OCI-LY7 (cell line): ENCODE data around the gene TPRG1L. TPM values are rescaled to one million over a fixed set of nuclear protein-coding genes. Genes with fewer than 3 reads are reported as not detected.
A peak's percentile ranks its signal among the peaks of the same experiment; 100 is the strongest.
"Not testable (repeated sequence)": the region's sequence is repeated elsewhere in the genome, so short reads cannot be mapped to it uniquely, and the experiment has no call there.

Experiments used
- Bru-seq: library from RNA; stranded (reverse); fragments of 400-500 nt; gene quantifications from one replicate; lab custom pipeline; 2021; lab: Mats Ljungman, UMichigan
- BruChase-seq, 2 experiments: library from RNA; stranded (reverse); fragments of 400-500 nt; gene quantifications; one replicate each; lab custom pipeline; 2021; lab: Mats Ljungman, UMichigan
- BruUV-seq: library from RNA; stranded (reverse); fragments of 400-500 nt; replicated peaks from 2 replicates; lab custom pipeline; 2021; lab: Mats Ljungman, UMichigan
- CTCF ChIA-PET: fragments of 300-600 bp; sonication (Branson Sonifier 250); formaldehyde crosslinking; loops from one replicate; lab custom pipeline; 2022; ENCODE audit warnings: antibody characterized with exemption; ENCODE audit not compliant: unreplicated experiment; lab: Charles Lee
- POLR2A ChIA-PET: fragments of 300-600 bp; sonication (Branson Sonifier 250); formaldehyde crosslinking; loops from one replicate; lab custom pipeline; 2022; ENCODE audit warnings: antibody characterized with exemption; lab: Charles Lee
- DNase-seq: peaks from one replicate; pipeline ENCODE4 v3.0.0-alpha.2; 2015; ENCODE audit warnings: low spot score
- H2AFZ ChIP-seq: fragments of 200-600 bp; sonication (generic), shearing (Covaris generic); 2 replicates; pipeline ENCODE4 v1.6.1; 2014; ENCODE audit warnings: mild to moderate bottlenecking, antibody characterized with exemption, low read length, moderate library complexity
- H3K27ac ChIP-seq: fragments of 200-600 bp; sonication (generic); 2 replicates; pipeline ENCODE4 v1.5.1; 2014; ENCODE audit warnings: mixed run types, low read depth, mild to moderate bottlenecking, moderate library complexity, low read length, inconsistent platforms; ENCODE audit not compliant: poor library complexity, severe bottlenecking
- H3K36me3 ChIP-seq: fragments of 200-600 bp; sonication (generic); 2 replicates; pipeline ENCODE4 v1.6.1; 2014; ENCODE audit warnings: mild to moderate bottlenecking, antibody characterized with exemption, low read length, moderate library complexity, mixed read lengths; ENCODE audit not compliant: insufficient read depth
- H3K4me1 ChIP-seq: fragments of 200-600 bp; sonication (generic); 2 replicates; pipeline ENCODE4 v1.5.1; 2014; ENCODE audit warnings: mild to moderate bottlenecking, low read length; ENCODE audit not compliant: insufficient read depth, poor library complexity, severe bottlenecking
- H3K4me2 ChIP-seq: fragments of 200-600 bp; sonication (generic); 2 replicates; pipeline ENCODE4 v1.6.1; 2014; ENCODE audit warnings: mild to moderate bottlenecking, low read length
- H3K4me3 ChIP-seq: fragments of 200-600 bp; sonication (generic); 2 replicates; pipeline ENCODE4 v1.5.1; 2014; ENCODE audit warnings: mild to moderate bottlenecking, low read depth, low read length; ENCODE audit not compliant: poor library complexity, severe bottlenecking
- H3K79me2 ChIP-seq: fragments of 200-600 bp; sonication (generic); 2 replicates; pipeline ENCODE4 v1.6.1; 2016; ENCODE audit warnings: low read depth, mild to moderate bottlenecking, low read length, moderate library complexity, mixed read lengths; ENCODE audit not compliant: insufficient read depth
- H3K9me2 ChIP-seq: fragments of 200-600 bp; sonication (generic); 2 replicates; pipeline ENCODE4 v1.6.1; 2016; ENCODE audit warnings: mild to moderate bottlenecking, low read length, mixed read lengths; ENCODE audit not compliant: insufficient read depth
- H3K9me3 ChIP-seq: fragments of 200-600 bp; sonication (generic); 2 replicates; pipeline ENCODE4 v1.6.1; 2014; ENCODE audit warnings: mild to moderate bottlenecking, mixed run types, low read length, mixed read lengths
- H4K20me1 ChIP-seq: fragments of 200-600 bp; sonication (generic); 2 replicates; pipeline ENCODE4 v1.6.1; 2014; ENCODE audit warnings: mild to moderate bottlenecking, antibody characterized with exemption, low read length, moderate library complexity, mixed read lengths; ENCODE audit not compliant: insufficient read depth
- CTCF ChIP-seq: fragments of 200-600 bp; sonication (generic); conservative IDR thresholded peaks from 2 replicates; pipeline ENCODE4 v1.5.1; 2014; ENCODE audit warnings: mild to moderate bottlenecking, antibody characterized with exemption, low read length, moderate library complexity, mixed read lengths
- EZH2phosphoT487 ChIP-seq: fragments of 200-600 bp; sonication (generic); IDR thresholded peaks from 2 replicates; pipeline ENCODE4 v1.6.1; 2018; ENCODE audit warnings: low read depth, borderline replicate concordance, mild to moderate bottlenecking, mixed run types, antibody characterized with exemption, low read length, moderate library complexity, mixed read lengths
- intact Hi-C: fragments of 100-400 bp; cut with micrococcal nuclease; formaldehyde crosslinking; loops from one replicate; pipeline ENCODE4 v1.10.0; 2022; ENCODE audit not compliant: unreplicated experiment
- long read RNA-seq: library from polyadenylated mRNA; stranded (forward); transcript quantifications from one replicate; pipeline ENCODE4 v2.0.0, GENCODE V29; 2022
- total RNA-seq, 2 experiments: library from RNA; depleted of rRNA in 1 of 2; stranded (reverse); fragments of >200 nt in 1 of 2; shearing (Covaris generic) in 1 of 2; gene quantifications; 2 replicates each; pipeline ENCODE4 v1.2.3, GENCODE V29; 2014 to 2022

The TPRG1L gene
- total RNA-seq (2014; rRNA removed; shearing (Covaris generic)), result 3.1 and 3.6 TPM in 2 replicates
- 6.8 and 7.4 TPM in 2 replicates for total RNA-seq (2022)
- Bru-seq, nascent RNA, result percentile 45 among the genes with signal in this experiment
- percentile 45 among the genes with signal in this experiment for BruChase-seq, experiment 1, labeled RNA remaining after a 6-hour chase
- percentile 59 among the genes with signal in this experiment for BruChase-seq, experiment 2, labeled RNA remaining after a 2-hour chase
- long read RNA-seq, transcript TPRG1L-202 (5 exons, 2,414 nt), result major isoform, 16 of 26 reads
- long read RNA-seq, partial matches to known transcripts, result 8 of 26 reads
- long read RNA-seq, other reads (novel, unspliced or antisense), result 2 of 26 reads

GRCh38 chr1:3624200-3625136 lies at the start of gene TPRG1L:
Gene TPRG1L (plus strand): TSS chr1:3625015. CDS start chr1:3625073, 58 bp downstream.
- H3K4me3 ChIP-seq, result peak within 1 kb of the TSS; percentile 88
- H3K36me3 ChIP-seq, result peaks cover 21% of the 10 kb centered on the region
- no peaks in the 10 kb centered on the region for H3K9me3 ChIP-seq
- H3K4me2 ChIP-seq, result peak within 1 kb of the TSS; percentile 97
- intact Hi-C loops, result no loop called here
- H3K4me1 ChIP-seq, result peaks cover 16% of the 10 kb centered on the region
- ChIA-PET POLR2A (no interaction called here), CTCF (no interaction called here)
- H2AFZ ChIP-seq, result peak within 1 kb of the TSS; percentile 89
- no peak for TF ChIP-seq EZH2phosphoT487
- H3K79me2 ChIP-seq, result no peaks in the 10 kb centered on the region
- no peaks in the 10 kb centered on the region for H3K9me2 ChIP-seq
- H3K27ac ChIP-seq, result no peak within 1 kb of the TSS
- BruUV-seq, result no TSS peak
- peak; percentile 97 for DNase-seq
- no peaks in the 10 kb centered on the region for H4K20me1 ChIP-seq

GRCh38 chr1:3575515-3575914 lies 49.3 kb upstream of the TPRG1L start:
- DNase-seq, H4K20me1 ChIP-seq, CTCF ChIA-PET, BruUV-seq, H3K9me3 ChIP-seq, H3K4me2 ChIP-seq, H3K4me3 ChIP-seq, intact Hi-C loops, H3K36me3 ChIP-seq, H3K9me2 ChIP-seq, H3K27ac ChIP-seq, POLR2A ChIA-PET, H3K4me1 ChIP-seq, H3K79me2 ChIP-seq, H2AFZ ChIP-seq: not testable (repeated sequence)

GRCh38 chr1:3575993-3576392 lies 48.8 kb upstream of the TPRG1L start:
- no peaks in the 10 kb centered on the region for H3K9me3 ChIP-seq
- H4K20me1 ChIP-seq, result no peaks in the 10 kb centered on the region
- H3K79me2 ChIP-seq, result no peaks in the 10 kb centered on the region
- H3K4me2 ChIP-seq, result no peak overlapping the region
- CTCF ChIA-PET, result no interaction called here
- no TSS peak for BruUV-seq
- H3K9me2 ChIP-seq, result no peaks in the 10 kb centered on the region
- H3K4me3 ChIP-seq, result no peak overlapping the region
- no peaks in the 10 kb centered on the region for H3K4me1 ChIP-seq
- intact Hi-C loops, result no loop called here
- TF ChIP-seq CTCF (no peak), EZH2phosphoT487 (no peak)
- no peak for DNase-seq
- no peaks in the 10 kb centered on the region for H3K36me3 ChIP-seq
- H2AFZ ChIP-seq, result no peak overlapping the region
- POLR2A ChIA-PET, result no interaction called here
- H3K27ac ChIP-seq, result no peak overlapping the region
